ENCODE data around the gene GABRB1.
"Not testable (repeated sequence)": the region's sequence is repeated elsewhere in the genome, so short reads cannot be mapped to it uniquely, and the experiment has no call there.

GABRB1 gene

GRCh38 chr4:47368211-47368610 is 336.8 kb downstream of the GABRB1 start:
- Histone ChIP-seq H3K9me3 (no peaks in the 10 kb centered on the region), H3K9ac (no peak overlapping the region), H3K4me2 (peak overlapping the region; percentile 6), H3K4me1 (peaks cover 11% of the 10 kb centered on the region), H3K36me3 (no peaks in the 10 kb centered on the region), H3K27ac (no peak overlapping the region), H3K4me3 (no peak overlapping the region), H4K20me1 (no peaks in the 10 kb centered on the region), H3K27me3 (no peaks in the 10 kb centered on the region)
- no peak for TF ChIP-seq Cebpa-rat (IDR thresholded peaks at IDR 0.05)

- H3K9me3 ChIP-seq, result no peaks in the 10 kb centered on the region
These were observed 341.2 kb downstream of the GABRB1 start for GRCh38 chr4:47372561-47372960.

DNA sequence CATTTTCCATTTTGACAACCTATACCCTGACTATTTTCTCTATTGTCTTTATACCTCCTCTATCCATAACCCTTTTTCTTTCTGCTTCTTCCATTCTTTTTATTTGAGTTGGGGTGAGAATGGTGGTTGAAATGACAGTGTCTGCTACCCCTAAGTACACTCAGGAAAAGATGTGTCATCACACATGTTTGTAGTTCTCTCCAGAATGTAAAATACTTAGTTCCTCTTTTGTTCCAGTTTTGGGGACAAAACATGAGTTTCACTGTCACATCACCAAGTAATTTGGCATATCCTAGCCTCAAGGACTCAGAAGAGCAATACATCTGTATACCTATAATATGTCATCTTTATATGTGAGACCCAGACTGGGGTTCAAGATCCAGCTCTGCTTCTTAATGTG is 341.8 kb downstream of the GABRB1 start:
- TF ChIP-seq Cebpa-rat (IDR thresholded peaks at IDR 0.05), result no peak
- H3K36me3 ChIP-seq, result no peaks in the 10 kb centered on the region
- peaks cover 3% of the 10 kb centered on the region; the same call in 1 of the 2 replicates for H3K4me1 ChIP-seq
- no peak overlapping the region for H3K4me2 ChIP-seq
- H3K9me3 ChIP-seq, result peaks cover 4% of the 10 kb centered on the region
- no peaks in the 10 kb centered on the region for H4K20me1 ChIP-seq
- H3K9ac ChIP-seq, result no peak overlapping the region
- H3K27me3 ChIP-seq, result no peaks in the 10 kb centered on the region
- H3K27ac ChIP-seq, result no peak overlapping the region
- H3K4me3 ChIP-seq, result no peak overlapping the region

More at GRCh38 chr4:47372561-47372960, 341.2 kb downstream of the GABRB1 start:
- Histone ChIP-seq H3K4me1 (peaks cover 9% of the 10 kb centered on the region), H3K4me2 (no peak overlapping the region), H3K4me3 (no peak overlapping the region), H4K20me1 (no peaks in the 10 kb centered on the region), H3K27me3 (no peaks in the 10 kb centered on the region), H3K27ac (no peak overlapping the region), H3K36me3 (no peaks in the 10 kb centered on the region), H3K9ac (no peak overlapping the region)
- no peak for TF ChIP-seq Cebpa-rat (IDR thresholded peaks at IDR 0.05)

- no peak overlapping the region for H3K9ac ChIP-seq
- H3K36me3 ChIP-seq, result no peaks in the 10 kb centered on the region
- H3K27ac ChIP-seq, result no peak overlapping the region
- H4K20me1 ChIP-seq, result no peaks in the 10 kb centered on the region
- no peaks in the 10 kb centered on the region for H3K27me3 ChIP-seq
- peaks cover 8% of the 10 kb centered on the region for H3K9me3 ChIP-seq
- no peaks in the 10 kb centered on the region for H3K4me1 ChIP-seq
- H3K4me2 ChIP-seq, result no peak overlapping the region
- TF ChIP-seq Cebpa-rat (IDR thresholded peaks at IDR 0.05), result no peak
- H3K4me3 ChIP-seq, result no peak overlapping the region
These were observed 342.3 kb downstream of the GABRB1 start for GRCh38 chr4:47373709-47374108.

- Histone ChIP-seq H3K9ac (no peak overlapping the region), H3K36me3 (no peaks in the 10 kb centered on the region), H3K4me1 (no peaks in the 10 kb centered on the region), H3K4me3 (no peak overlapping the region), H3K27ac (no peak overlapping the region), H4K20me1 (no peaks in the 10 kb centered on the region), H3K9me3 (peaks cover 8% of the 10 kb centered on the region), H3K27me3 (no peaks in the 10 kb centered on the region), H3K4me2 (no peak overlapping the region)
- no peak for TF ChIP-seq Cebpa-rat (IDR thresholded peaks at IDR 0.05)
These were observed 343.1 kb downstream of the GABRB1 start for GRCh38 chr4:47374477-47374876.

DNA sequence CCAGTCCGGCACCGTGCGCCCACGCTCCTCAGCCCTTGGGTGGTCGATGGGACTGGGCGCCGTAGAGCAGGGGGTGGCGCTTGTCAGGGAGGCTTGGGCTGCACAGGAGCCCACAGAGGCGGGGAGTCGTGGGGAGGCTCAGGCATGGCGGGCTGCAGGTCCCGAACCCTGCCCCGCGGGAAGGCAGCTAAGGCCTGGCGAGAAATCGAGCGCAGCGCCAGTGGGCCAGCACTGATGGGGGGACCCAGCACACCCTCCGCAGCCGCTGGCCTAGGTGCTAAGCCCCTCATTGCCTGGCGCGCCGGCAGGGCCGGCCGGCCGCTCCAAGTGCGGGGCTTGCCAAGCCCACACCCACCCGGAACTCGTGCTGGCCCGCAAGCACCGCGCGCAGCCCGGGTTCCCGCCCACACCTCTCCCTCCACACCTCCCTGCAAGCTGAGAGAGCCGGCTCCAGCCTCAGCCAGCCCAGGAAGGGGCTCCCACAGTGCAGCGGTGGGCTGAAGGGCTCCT is 346.7 kb downstream of the GABRB1 start:
- not testable (repeated sequence) for H4K20me1 ChIP-seq, H3K4me1 ChIP-seq, H3K4me2 ChIP-seq, H3K36me3 ChIP-seq, H3K4me3 ChIP-seq, H3K27me3 ChIP-seq, H3K9me3 ChIP-seq, H3K9ac ChIP-seq, H3K27ac ChIP-seq

GRCh38 chr4:47381172-47381571 is 349.8 kb downstream of the GABRB1 start:
- Histone ChIP-seq H3K4me2 (no peak overlapping the region), H3K27ac (no peak overlapping the region), H3K4me3 (no peak overlapping the region), H4K20me1 (no peaks in the 10 kb centered on the region), H3K36me3 (no peaks in the 10 kb centered on the region), H3K9ac (no peak overlapping the region), H3K27me3 (no peaks in the 10 kb centered on the region), H3K9me3 (peaks cover 8% of the 10 kb centered on the region), H3K4me1 (no peaks in the 10 kb centered on the region)
- TF ChIP-seq Cebpa-rat (IDR thresholded peaks at IDR 0.05), result no peak

GRCh38 chr4:47382846-47383360 is 351.5 kb downstream of the GABRB1 start:
- no peaks in the 10 kb centered on the region for H3K4me1 ChIP-seq
- H3K4me2 ChIP-seq, result no peak overlapping the region
- H3K27me3 ChIP-seq, result no peaks in the 10 kb centered on the region
- no peak overlapping the region for H3K4me3 ChIP-seq
- no peak overlapping the region for H3K27ac ChIP-seq
- no peak overlapping the region for H3K9ac ChIP-seq
- H4K20me1 ChIP-seq, result no peaks in the 10 kb centered on the region
- TF ChIP-seq Cebpa-rat (IDR thresholded peaks at IDR 0.05), result no peak
- H3K36me3 ChIP-seq, result no peaks in the 10 kb centered on the region
- H3K9me3 ChIP-seq, result peaks cover 7% of the 10 kb centered on the region

DNA sequence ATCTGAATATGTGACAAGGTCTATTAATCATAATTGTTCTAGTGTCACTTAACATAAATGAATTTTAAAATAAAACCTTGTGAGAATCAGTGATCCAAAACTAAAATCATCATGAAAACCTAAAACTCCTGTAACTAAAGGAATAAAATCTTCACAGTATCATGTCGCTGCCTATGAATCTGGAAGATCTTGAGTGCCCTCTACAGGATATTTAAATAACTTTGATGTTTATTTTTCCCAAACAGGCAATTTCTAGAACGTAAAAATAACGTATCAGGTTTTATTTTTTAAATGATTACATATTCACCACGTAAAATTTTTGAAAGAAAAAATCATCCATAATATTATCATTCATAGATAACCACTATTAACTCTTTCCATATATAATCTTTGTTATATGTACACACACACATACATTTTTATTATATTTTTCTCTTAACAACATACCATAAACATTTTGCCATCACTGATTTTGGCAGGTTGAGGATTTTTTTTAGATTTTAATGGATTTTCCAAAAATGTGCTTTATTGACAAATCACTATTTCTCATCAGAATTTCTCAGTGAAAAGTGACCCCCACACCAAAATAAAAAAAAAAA is 352.6 kb downstream of the GABRB1 start:
- Histone ChIP-seq H3K27me3 (no peaks in the 10 kb centered on the region), H3K36me3 (no peaks in the 10 kb centered on the region), H3K9me3 (no peaks in the 10 kb centered on the region), H3K4me2 (no peak overlapping the region), H3K4me1 (no peaks in the 10 kb centered on the region), H4K20me1 (no peaks in the 10 kb centered on the region), H3K9ac (no peak overlapping the region), H3K4me3 (no peak overlapping the region), H3K27ac (no peak overlapping the region)
- no peak for TF ChIP-seq Cebpa-rat (IDR thresholded peaks at IDR 0.05)

- Histone ChIP-seq H3K36me3 (no peaks in the 10 kb centered on the region), H3K4me3 (no peak overlapping the region), H3K9me3 (no peaks in the 10 kb centered on the region), H3K4me1 (peaks cover 18% of the 10 kb centered on the region), H3K9ac (no peak overlapping the region), H3K4me2 (no peak overlapping the region), H3K27me3 (no peaks in the 10 kb centered on the region), H4K20me1 (no peaks in the 10 kb centered on the region), H3K27ac (no peak overlapping the region)
- no peak for TF ChIP-seq Cebpa-rat (IDR thresholded peaks at IDR 0.05)
These were observed 354.8 kb downstream of the GABRB1 start for GRCh38 chr4:47386146-47386545.
